ENCODE results near the gene RAB27A.

DNA sequence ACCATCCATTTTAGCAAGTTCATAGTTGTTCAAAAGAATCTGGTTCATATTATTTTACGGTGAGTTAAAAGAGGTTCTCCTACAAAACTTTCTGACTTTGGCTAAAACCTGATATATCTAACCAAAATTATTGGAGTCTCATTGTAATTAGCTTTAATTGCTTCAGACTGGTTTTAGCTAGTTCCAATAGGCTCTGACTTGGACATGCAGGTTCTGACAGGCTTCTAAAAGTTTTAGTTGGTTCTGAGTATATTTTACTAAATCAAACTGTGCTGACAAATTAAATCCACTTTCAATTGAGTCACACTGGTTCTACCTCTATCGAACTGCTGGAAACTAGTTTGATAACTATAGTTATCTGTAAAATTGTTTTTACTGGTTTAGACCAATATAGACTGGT, 50.7 kb downstream of the RAB27A start:
- TF ChIP-seq EZH2 (IDR thresholded peaks at IDR 0.05; ENCODE audit: low read depth, unreplicated experiment) (no peak), EZH2phosphoT487 (IDR thresholded peaks at IDR 0.05; ENCODE audit: unreplicated experiment) (no peak), CREB1 (CRISPR knock-in tag; IDR thresholded peaks at IDR 0.05; ENCODE audit: low read depth) (no peak), POLR2AphosphoS5 (IDR thresholded peaks at IDR 0.05; ENCODE audit: low read depth) (no peak)
- TF ChIP-seq, protein P1, sequence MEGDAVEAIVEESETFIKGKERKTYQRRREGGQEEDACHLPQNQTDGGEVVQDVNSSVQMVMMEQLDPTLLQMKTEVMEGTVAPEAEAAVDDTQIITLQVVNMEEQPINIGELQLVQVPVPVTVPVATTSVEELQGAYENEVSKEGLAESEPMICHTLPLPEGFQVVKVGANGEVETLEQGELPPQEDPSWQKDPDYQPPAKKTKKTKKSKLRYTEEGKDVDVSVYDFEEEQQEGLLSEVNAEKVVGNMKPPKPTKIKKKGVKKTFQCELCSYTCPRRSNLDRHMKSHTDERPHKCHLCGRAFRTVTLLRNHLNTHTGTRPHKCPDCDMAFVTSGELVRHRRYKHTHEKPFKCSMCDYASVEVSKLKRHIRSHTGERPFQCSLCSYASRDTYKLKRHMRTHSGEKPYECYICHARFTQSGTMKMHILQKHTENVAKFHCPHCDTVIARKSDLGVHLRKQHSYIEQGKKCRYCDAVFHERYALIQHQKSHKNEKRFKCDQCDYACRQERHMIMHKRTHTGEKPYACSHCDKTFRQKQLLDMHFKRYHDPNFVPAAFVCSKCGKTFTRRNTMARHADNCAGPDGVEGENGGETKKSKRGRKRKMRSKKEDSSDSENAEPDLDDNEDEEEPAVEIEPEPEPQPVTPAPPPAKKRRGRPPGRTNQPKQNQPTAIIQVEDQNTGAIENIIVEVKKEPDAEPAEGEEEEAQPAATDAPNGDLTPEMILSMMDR (conservative IDR thresholded peaks at IDR 0.05; ENCODE audit: low read depth in 2 of 2): no peak
- TF ChIP-seq, protein P2, sequence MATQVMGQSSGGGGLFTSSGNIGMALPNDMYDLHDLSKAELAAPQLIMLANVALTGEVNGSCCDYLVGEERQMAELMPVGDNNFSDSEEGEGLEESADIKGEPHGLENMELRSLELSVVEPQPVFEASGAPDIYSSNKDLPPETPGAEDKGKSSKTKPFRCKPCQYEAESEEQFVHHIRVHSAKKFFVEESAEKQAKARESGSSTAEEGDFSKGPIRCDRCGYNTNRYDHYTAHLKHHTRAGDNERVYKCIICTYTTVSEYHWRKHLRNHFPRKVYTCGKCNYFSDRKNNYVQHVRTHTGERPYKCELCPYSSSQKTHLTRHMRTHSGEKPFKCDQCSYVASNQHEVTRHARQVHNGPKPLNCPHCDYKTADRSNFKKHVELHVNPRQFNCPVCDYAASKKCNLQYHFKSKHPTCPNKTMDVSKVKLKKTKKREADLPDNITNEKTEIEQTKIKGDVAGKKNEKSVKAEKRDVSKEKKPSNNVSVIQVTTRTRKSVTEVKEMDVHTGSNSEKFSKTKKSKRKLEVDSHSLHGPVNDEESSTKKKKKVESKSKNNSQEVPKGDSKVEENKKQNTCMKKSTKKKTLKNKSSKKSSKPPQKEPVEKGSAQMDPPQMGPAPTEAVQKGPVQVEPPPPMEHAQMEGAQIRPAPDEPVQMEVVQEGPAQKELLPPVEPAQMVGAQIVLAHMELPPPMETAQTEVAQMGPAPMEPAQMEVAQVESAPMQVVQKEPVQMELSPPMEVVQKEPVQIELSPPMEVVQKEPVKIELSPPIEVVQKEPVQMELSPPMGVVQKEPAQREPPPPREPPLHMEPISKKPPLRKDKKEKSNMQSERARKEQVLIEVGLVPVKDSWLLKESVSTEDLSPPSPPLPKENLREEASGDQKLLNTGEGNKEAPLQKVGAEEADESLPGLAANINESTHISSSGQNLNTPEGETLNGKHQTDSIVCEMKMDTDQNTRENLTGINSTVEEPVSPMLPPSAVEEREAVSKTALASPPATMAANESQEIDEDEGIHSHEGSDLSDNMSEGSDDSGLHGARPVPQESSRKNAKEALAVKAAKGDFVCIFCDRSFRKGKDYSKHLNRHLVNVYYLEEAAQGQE (IDR thresholded peaks at IDR 0.05; ENCODE audit: unreplicated experiment): no peak
